H9 (cell line): ENCODE data around the gene ZNRF2. TPM values are rescaled to one million over a fixed set of nuclear protein-coding genes. Genes with fewer than 3 reads are reported as not detected.

Experiments used
- DNase-seq: peaks from one replicate; pipeline ENCODE4 v3.0.0-alpha.2; 2017
- H2AFZ ChIP-seq: one replicate; pipeline ENCODE4 v1.6.1; 2013; ENCODE audit warnings: mild to moderate bottlenecking, low read length, control low read depth, moderate library complexity
- H2AK5ac ChIP-seq: 2 replicates; pipeline ENCODE4 v1.6.1; 2013; ENCODE audit warnings: low read length, control low read depth, mixed read lengths; ENCODE audit not compliant: insufficient read length
- H2BK120ac ChIP-seq: one replicate; pipeline ENCODE4 v1.6.1; 2013; ENCODE audit warnings: low read depth, mild to moderate bottlenecking, low read length, control low read depth, inconsistent platforms; ENCODE audit not compliant: poor library complexity, severe bottlenecking
- H2BK12ac ChIP-seq: 2 replicates; pipeline ENCODE4 v1.6.1; 2013; ENCODE audit warnings: low read length, control low read depth, mixed read lengths, low read depth; ENCODE audit not compliant: insufficient read length
- H2BK15ac ChIP-seq: 2 replicates; pipeline ENCODE4 v1.6.1; 2013; ENCODE audit warnings: low read depth, low read length, control low read depth
- H2BK20ac ChIP-seq: one replicate; pipeline ENCODE4 v1.6.1; 2013; ENCODE audit warnings: low read depth, mild to moderate bottlenecking, low read length, control low read depth, inconsistent platforms; ENCODE audit not compliant: poor library complexity, severe bottlenecking
- H2BK5ac ChIP-seq: 2 replicates; pipeline ENCODE4 v1.6.1; 2013; ENCODE audit warnings: low read length, control low read depth, mixed read lengths; ENCODE audit not compliant: insufficient read length
- H3K14ac ChIP-seq: 2 replicates; pipeline ENCODE4 v1.6.1; 2013; ENCODE audit warnings: low read length, control low read depth; ENCODE audit not compliant: insufficient read depth
- H3K18ac ChIP-seq: 2 replicates; pipeline ENCODE4 v1.6.1; 2013; ENCODE audit warnings: low read depth, mild to moderate bottlenecking, mixed read lengths, low read length, control low read depth; ENCODE audit not compliant: insufficient read length
- H3K23ac ChIP-seq: 2 replicates; pipeline ENCODE4 v1.6.1; 2013; ENCODE audit warnings: low read length, control low read depth, mixed read lengths, low read depth; ENCODE audit not compliant: insufficient read length
- H3K23me2 ChIP-seq: 2 replicates; pipeline ENCODE4 v1.6.1; 2013; ENCODE audit warnings: low read depth, mild to moderate bottlenecking, mixed read lengths, low read length, control low read depth; ENCODE audit not compliant: insufficient read length, poor library complexity, severe bottlenecking
- H3K27ac ChIP-seq: 2 replicates; pipeline ENCODE4 v1.5.1; 2013; ENCODE audit warnings: low read length, control low read depth, mixed read lengths, low read depth; ENCODE audit not compliant: insufficient read length
- H3K27me3 ChIP-seq: 2 replicates; pipeline ENCODE4 v1.6.1; 2013; ENCODE audit warnings: low read length, control low read depth, inconsistent platforms; ENCODE audit not compliant: insufficient read depth
- H3K4ac ChIP-seq: 2 replicates; pipeline ENCODE4 v1.6.1; 2013; ENCODE audit warnings: low read depth, mild to moderate bottlenecking, control low read depth, inconsistent platforms, low read length, moderate library complexity
- H3K4me1 ChIP-seq: 2 replicates; pipeline ENCODE4 v1.6.1; 2013; ENCODE audit warnings: low read length, control low read depth, inconsistent platforms; ENCODE audit not compliant: insufficient read depth
- H3K4me2 ChIP-seq: 2 replicates; pipeline ENCODE4 v1.6.1; 2013; ENCODE audit warnings: low read length, control low read depth, mixed read lengths; ENCODE audit not compliant: insufficient read length, insufficient read depth
- H3K56ac ChIP-seq: 2 replicates; pipeline ENCODE4 v1.6.1; 2013; ENCODE audit warnings: low read depth, mild to moderate bottlenecking, mixed read lengths, low read length, control low read depth; ENCODE audit not compliant: insufficient read length
- H3K79me1 ChIP-seq: 2 replicates; pipeline ENCODE4 v1.6.1; 2013; ENCODE audit warnings: low read depth, mild to moderate bottlenecking, moderate library complexity, low read length, control low read depth, inconsistent platforms; ENCODE audit not compliant: insufficient read depth, poor library complexity, severe bottlenecking
- H3K79me2 ChIP-seq: 2 replicates; pipeline ENCODE4 v1.6.1; 2013; ENCODE audit warnings: low read length, control low read depth, inconsistent platforms; ENCODE audit not compliant: insufficient read depth
- H3K9ac ChIP-seq: 2 replicates; pipeline ENCODE4 v1.6.1; 2013; ENCODE audit warnings: low read length, control low read depth, mixed read lengths; ENCODE audit not compliant: insufficient read length; ENCODE audit errors: extremely low read depth
- H3K9me3 ChIP-seq: one replicate; pipeline ENCODE4 v1.6.1; 2013; ENCODE audit warnings: low read depth, low read length, inconsistent platforms; ENCODE audit not compliant: control insufficient read depth
- H3T11ph ChIP-seq: one replicate; pipeline ENCODE4 v1.6.1; 2013; ENCODE audit warnings: mild to moderate bottlenecking, low read length, control low read depth, inconsistent platforms
- H4K20me1 ChIP-seq: one replicate; pipeline ENCODE4 v1.6.1; 2013; ENCODE audit not compliant: control insufficient read depth, insufficient read length, insufficient read depth
- H4K5ac ChIP-seq: 2 replicates; pipeline ENCODE4 v1.6.1; 2013; ENCODE audit warnings: low read depth, mild to moderate bottlenecking, mixed read lengths, low read length, control low read depth; ENCODE audit not compliant: insufficient read length
- H4K8ac ChIP-seq: replicated peaks from 2 replicates; pipeline ENCODE4 v1.6.1; 2013; ENCODE audit warnings: low read length, control low read depth, mixed read lengths, low read depth; ENCODE audit not compliant: insufficient read length
- H4K91ac ChIP-seq: 2 replicates; pipeline ENCODE4 v1.6.1; 2013; ENCODE audit warnings: low read depth, mild to moderate bottlenecking, moderate library complexity, mixed read lengths, low read length, control low read depth; ENCODE audit not compliant: insufficient read length
- H3K27ac Mint-ChIP-seq, 3 experiments: 2 replicates in 2 of 3; 3 replicates in 1 of 3; pipeline ENCODE4 v1.8.0; 2020 to 2021; ENCODE audit warnings: mixed read lengths in 3 of 3, mild to moderate bottlenecking in 1 of 3, moderate library complexity in 1 of 3
- H3K27me3 Mint-ChIP-seq: 2 replicates; pipeline ENCODE4 v1.8.0; 2021; ENCODE audit warnings: low read depth, mild to moderate bottlenecking, moderate library complexity, mixed read lengths
- H3K36me3 Mint-ChIP-seq, 3 experiments: 2 replicates in 2 of 3; 3 replicates in 1 of 3; pipeline ENCODE4 v1.8.0; 2020 to 2021; ENCODE audit warnings: low read depth in 3 of 3, mixed read lengths in 3 of 3; ENCODE audit not compliant: insufficient read depth in 1 of 3
- H3K4me1 Mint-ChIP-seq, 2 experiments: 2 replicates each; pipeline ENCODE4 v1.8.0; 2020; ENCODE audit warnings: mixed read lengths in 2 of 2
- H3K4me3 Mint-ChIP-seq, 2 experiments: 2 replicates in 1 of 2; 3 replicates in 1 of 2; pipeline ENCODE4 v1.8.0; 2020 to 2021; ENCODE audit warnings: mild to moderate bottlenecking in 2 of 2, mixed read lengths in 2 of 2, moderate library complexity in 1 of 2
- H3K9me3 Mint-ChIP-seq, 2 experiments: 2 replicates in 1 of 2; 3 replicates in 1 of 2; pipeline ENCODE4 v1.8.0; 2020; ENCODE audit warnings: mild to moderate bottlenecking in 2 of 2, mixed read lengths in 2 of 2, moderate library complexity in 1 of 2
- WGBS: extraction: QIAGEN DNeasy Blood & Tissue Kit; methylation state at CpG from one replicate; pipeline ENCODE4 v1.1.7; 2013; ENCODE audit warnings: missing lambda C conversion rate, low lambda C conversion rate, mixed read lengths; ENCODE audit not compliant: insufficient read length; ENCODE audit errors: extremely low coverage; 5-methylcytosine and 5-hydroxymethylcytosine counted together
- total RNA-seq: library from RNA; stranded (reverse); gene quantifications from 2 replicates; pipeline ENCODE4 v1.2.1, GENCODE V29; 2021
- TF ChIP-seq, protein P1 (sequence below): fragments of 200-600 bp; sonication (generic); conservative IDR thresholded peaks from 3 replicates; pipeline ENCODE4 v1.8.0; 2021; ENCODE audit warnings: antibody characterized with exemption, mild to moderate bottlenecking

The ZNRF2 gene
- total RNA-seq, 1 experiment from 2014 or later, result 16.5 TPM

- Mint-ChIP-seq H3K27me3 (no peaks in the 10 kb centered on the region), H3K4me1 (0 out of 4 replicates have a peak, but pooled peaks cover 0 to 2% of the 10 kb centered on the region in 2 experiments), H3K36me3 (no peaks in the 10 kb centered on the region), H3K27ac (no peak overlapping the region), H3K4me3 (no peak overlapping the region), H3K9me3 (no peaks in the 10 kb centered on the region)
- Histone ChIP-seq H3K4ac (no peak overlapping the region), H3K56ac (no peak overlapping the region), H4K8ac (no peak overlapping the region), H3K23ac (no peak overlapping the region), H3K9me3 (no peaks in the 10 kb centered on the region), H3T11ph (no peak overlapping the region), H3K9ac (no peak overlapping the region), H2AFZ (no peak overlapping the region), H2BK12ac (no peak overlapping the region), H2BK15ac (no peak overlapping the region), H3K23me2 (no peaks in the 10 kb centered on the region), H3K79me1 (no peaks in the 10 kb centered on the region), H2BK20ac (no peak overlapping the region), H2BK120ac (no peak overlapping the region), H3K4me1 (peaks cover 3% of the 10 kb centered on the region; the same call in 1 of the 2 replicates), H3K79me2 (no peaks in the 10 kb centered on the region), H4K20me1 (no peaks in the 10 kb centered on the region), H3K4me2 (no peak overlapping the region), H3K14ac (no peak overlapping the region), H4K5ac (no peak overlapping the region), H3K27me3 (no peaks in the 10 kb centered on the region), H3K18ac (no peak overlapping the region), H3K27ac (no peak overlapping the region), H4K91ac (no peak overlapping the region), H2BK5ac (no peak overlapping the region), H2AK5ac (no peak overlapping the region)
- DNase-seq, result no peak
- TF ChIP-seq, protein P1, sequence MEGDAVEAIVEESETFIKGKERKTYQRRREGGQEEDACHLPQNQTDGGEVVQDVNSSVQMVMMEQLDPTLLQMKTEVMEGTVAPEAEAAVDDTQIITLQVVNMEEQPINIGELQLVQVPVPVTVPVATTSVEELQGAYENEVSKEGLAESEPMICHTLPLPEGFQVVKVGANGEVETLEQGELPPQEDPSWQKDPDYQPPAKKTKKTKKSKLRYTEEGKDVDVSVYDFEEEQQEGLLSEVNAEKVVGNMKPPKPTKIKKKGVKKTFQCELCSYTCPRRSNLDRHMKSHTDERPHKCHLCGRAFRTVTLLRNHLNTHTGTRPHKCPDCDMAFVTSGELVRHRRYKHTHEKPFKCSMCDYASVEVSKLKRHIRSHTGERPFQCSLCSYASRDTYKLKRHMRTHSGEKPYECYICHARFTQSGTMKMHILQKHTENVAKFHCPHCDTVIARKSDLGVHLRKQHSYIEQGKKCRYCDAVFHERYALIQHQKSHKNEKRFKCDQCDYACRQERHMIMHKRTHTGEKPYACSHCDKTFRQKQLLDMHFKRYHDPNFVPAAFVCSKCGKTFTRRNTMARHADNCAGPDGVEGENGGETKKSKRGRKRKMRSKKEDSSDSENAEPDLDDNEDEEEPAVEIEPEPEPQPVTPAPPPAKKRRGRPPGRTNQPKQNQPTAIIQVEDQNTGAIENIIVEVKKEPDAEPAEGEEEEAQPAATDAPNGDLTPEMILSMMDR, result no peak
- WGBS, result no CpG with 5 or more reads among the region's 3 CpGs
These were observed 9.8 kb upstream of the ZNRF2 start for GRCh38 chr7:30274641-30275040.
